Parathyroid adenoma (tissue), 2 donors: ENCODE results near the gene ITPKC.

Experiments used
- H2AFZ ChIP-seq: fragments of 300-600 bp; sonication (generic); one replicate; pipeline ENCODE4 v1.7.0; 2017; ENCODE audit warnings: antibody characterized with exemption, mild to moderate bottlenecking
- H3K27ac ChIP-seq: fragments of 300-600 bp; sonication (generic); one replicate; pipeline ENCODE4 v1.7.0; 2017
- H3K27me3 ChIP-seq: fragments of 300-600 bp; sonication (generic); one replicate; pipeline ENCODE4 v1.7.0; 2017; ENCODE audit warnings: low read length; ENCODE audit not compliant: control insufficient read depth, insufficient read depth
- H3K36me3 ChIP-seq: fragments of 300-600 bp; sonication (generic); one replicate; pipeline ENCODE4 v1.7.0; 2017; ENCODE audit warnings: low read length; ENCODE audit not compliant: control insufficient read depth, insufficient read depth
- H3K4me1 ChIP-seq: fragments of 300-600 bp; sonication (generic); one replicate; pipeline ENCODE4 v1.7.0; 2017; ENCODE audit warnings: control low read depth
- H3K4me2 ChIP-seq: fragments of 300-600 bp; sonication (generic); one replicate; pipeline ENCODE4 v1.7.0; 2017; ENCODE audit warnings: low read length
- H3K4me3 ChIP-seq: fragments of 300-600 bp; sonication (generic); one replicate; pipeline ENCODE4 v1.7.0; 2017; ENCODE audit warnings: low read depth, low read length
- H3K79me2 ChIP-seq: fragments of 300-600 bp; sonication (generic); one replicate; pipeline ENCODE4 v1.7.0; 2017; ENCODE audit warnings: control low read depth
- H3K9ac ChIP-seq: fragments of 300-600 bp; sonication (generic); one replicate; pipeline ENCODE4 v1.7.0; 2017; ENCODE audit warnings: mild to moderate bottlenecking
- H3K9me3 ChIP-seq: fragments of 300-600 bp; sonication (generic); one replicate; pipeline ENCODE4 v1.7.0; 2017; ENCODE audit warnings: low read length; ENCODE audit not compliant: control insufficient read depth
- TF ChIP-seq, protein P1 (sequence below): fragments of 300-600 bp; sonication (generic); IDR thresholded peaks from one replicate; pipeline ENCODE4 v1.7.0; 2017; ENCODE audit warnings: antibody characterized with exemption, mild to moderate bottlenecking
- donor health status: primary hyperparathyroidism.

Gene ITPKC

GRCh38 chr19:40709817-40710216 is 7.1 kb upstream of the ITPKC start:
- H2AFZ ChIP-seq: no peak overlapping the region
- H3K27ac ChIP-seq: no peak overlapping the region
- H3K4me3 ChIP-seq: no peak overlapping the region
- no peak overlapping the region for H3K4me2 ChIP-seq
- H3K27me3 ChIP-seq: no peaks in the 10 kb centered on the region
- no peaks in the 10 kb centered on the region for H3K9me3 ChIP-seq
- TF ChIP-seq, protein P1, sequence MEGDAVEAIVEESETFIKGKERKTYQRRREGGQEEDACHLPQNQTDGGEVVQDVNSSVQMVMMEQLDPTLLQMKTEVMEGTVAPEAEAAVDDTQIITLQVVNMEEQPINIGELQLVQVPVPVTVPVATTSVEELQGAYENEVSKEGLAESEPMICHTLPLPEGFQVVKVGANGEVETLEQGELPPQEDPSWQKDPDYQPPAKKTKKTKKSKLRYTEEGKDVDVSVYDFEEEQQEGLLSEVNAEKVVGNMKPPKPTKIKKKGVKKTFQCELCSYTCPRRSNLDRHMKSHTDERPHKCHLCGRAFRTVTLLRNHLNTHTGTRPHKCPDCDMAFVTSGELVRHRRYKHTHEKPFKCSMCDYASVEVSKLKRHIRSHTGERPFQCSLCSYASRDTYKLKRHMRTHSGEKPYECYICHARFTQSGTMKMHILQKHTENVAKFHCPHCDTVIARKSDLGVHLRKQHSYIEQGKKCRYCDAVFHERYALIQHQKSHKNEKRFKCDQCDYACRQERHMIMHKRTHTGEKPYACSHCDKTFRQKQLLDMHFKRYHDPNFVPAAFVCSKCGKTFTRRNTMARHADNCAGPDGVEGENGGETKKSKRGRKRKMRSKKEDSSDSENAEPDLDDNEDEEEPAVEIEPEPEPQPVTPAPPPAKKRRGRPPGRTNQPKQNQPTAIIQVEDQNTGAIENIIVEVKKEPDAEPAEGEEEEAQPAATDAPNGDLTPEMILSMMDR: no peak
- no peaks in the 10 kb centered on the region for H3K36me3 ChIP-seq
- peaks cover 3% of the 10 kb centered on the region for H3K4me1 ChIP-seq
- H3K79me2 ChIP-seq: peaks cover 10% of the 10 kb centered on the region
- no peak overlapping the region for H3K9ac ChIP-seq

- H3K9me3 ChIP-seq: no peaks in the 10 kb centered on the region
- H3K4me3 ChIP-seq: no peak overlapping the region
- no peaks in the 10 kb centered on the region for H3K36me3 ChIP-seq
- no peak overlapping the region for H2AFZ ChIP-seq
- no peak overlapping the region for H3K9ac ChIP-seq
- H3K4me2 ChIP-seq: peak overlapping the region; percentile 98
- peaks cover 18% of the 10 kb centered on the region for H3K79me2 ChIP-seq
- no peak overlapping the region for H3K27ac ChIP-seq
- no peaks in the 10 kb centered on the region for H3K27me3 ChIP-seq
- TF ChIP-seq, protein P1: no peak
- peaks cover 11% of the 10 kb centered on the region for H3K4me1 ChIP-seq
These were observed 3.0 kb upstream of the ITPKC start for GRCh38 chr19:40713939-40714338.

GRCh38 chr19:40714441-40715299 is 2.2 kb upstream of the ITPKC start:
- Histone ChIP-seq H3K9me3 (no peaks in the 10 kb centered on the region), H3K9ac (peak overlapping the region; percentile 39), H3K4me2 (peak overlapping the region; percentile 98), H3K79me2 (peaks cover 20% of the 10 kb centered on the region), H3K36me3 (no peaks in the 10 kb centered on the region), H3K27me3 (no peaks in the 10 kb centered on the region), H2AFZ (peak overlapping the region; percentile 90), H3K27ac (peak overlapping the region; percentile 87), H3K4me3 (peak overlapping the region; percentile 92), H3K4me1 (peaks cover 16% of the 10 kb centered on the region)
- TF ChIP-seq, protein P1: no peak

DNA sequence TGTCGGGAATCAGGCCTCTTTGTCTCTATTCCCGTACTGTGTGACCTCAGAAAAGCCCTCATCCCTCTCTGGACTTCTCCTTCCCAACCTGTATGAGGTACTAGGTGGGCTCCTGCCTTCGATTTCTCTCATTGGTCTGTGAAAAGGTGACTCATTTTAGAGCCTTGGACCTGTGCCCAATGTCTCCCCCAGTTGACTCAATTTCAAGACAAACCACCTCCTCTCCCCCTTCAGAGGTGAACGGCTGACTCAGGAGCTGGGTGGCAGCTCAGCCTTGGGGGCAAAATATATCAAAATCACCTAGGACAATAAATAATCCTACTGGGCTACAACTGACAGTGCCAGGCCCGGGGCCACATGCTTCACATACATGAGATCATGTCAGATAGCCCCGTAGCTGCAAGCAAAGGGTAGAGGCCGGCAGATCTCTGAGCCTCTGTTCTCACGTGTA is 856 bp upstream of the ITPKC start:
- Histone ChIP-seq H3K4me2 (peak overlapping the region; percentile 98), H3K4me3 (peak overlapping the region; percentile 92), H3K4me1 (peaks cover 23% of the 10 kb centered on the region), H3K9me3 (no peaks in the 10 kb centered on the region), H2AFZ (peak overlapping the region; percentile 90), H3K9ac (peak overlapping the region; percentile 22), H3K27ac (peak overlapping the region; percentile 87), H3K36me3 (no peaks in the 10 kb centered on the region), H3K27me3 (no peaks in the 10 kb centered on the region), H3K79me2 (peaks cover 34% of the 10 kb centered on the region)
- TF ChIP-seq, protein P1: no peak
